Hematopoietic multipotent progenitor cell treated with erythropoietin and hydrocortisone succinate and interleukin-3 and kit ligand, for 6 days (in vitro differentiated cells): ENCODE measurements around the gene PCDHGC4.

Experiments
- DNase-seq: peaks from one replicate; pipeline ENCODE4 v3.0.0-alpha.2; 2015

Gene PCDHGC4

GRCh38 chr5:141532726-141533125 is 47.9 kb downstream of the PCDHGC4 start:
- DNase-seq = no peak

- no peak for DNase-seq
Measured at GRCh38 chr5:141533897-141534296, 49.1 kb downstream of the PCDHGC4 start.

- no peak for DNase-seq
Measured at GRCh38 chr5:141534492-141535213, 49.8 kb downstream of the PCDHGC4 start.
